HG02798 (cell line): ENCODE measurements around the gene PSPH.
A peak's percentile ranks its signal among the peaks of the same experiment; 100 is the strongest.
"Not testable (repeated sequence)": the region's sequence is repeated elsewhere in the genome, so short reads cannot be mapped to it uniquely, and the experiment has no call there.

ENCODE experiments used
- ATAC-seq: cut with Tn5 transposase; IDR thresholded peaks from one replicate; pipeline ENCODE4 v1.9.1; 2021; ENCODE audit warnings: mild to moderate bottlenecking; ENCODE audit not compliant: unreplicated experiment, poor library complexity

Gene PSPH

DNA sequence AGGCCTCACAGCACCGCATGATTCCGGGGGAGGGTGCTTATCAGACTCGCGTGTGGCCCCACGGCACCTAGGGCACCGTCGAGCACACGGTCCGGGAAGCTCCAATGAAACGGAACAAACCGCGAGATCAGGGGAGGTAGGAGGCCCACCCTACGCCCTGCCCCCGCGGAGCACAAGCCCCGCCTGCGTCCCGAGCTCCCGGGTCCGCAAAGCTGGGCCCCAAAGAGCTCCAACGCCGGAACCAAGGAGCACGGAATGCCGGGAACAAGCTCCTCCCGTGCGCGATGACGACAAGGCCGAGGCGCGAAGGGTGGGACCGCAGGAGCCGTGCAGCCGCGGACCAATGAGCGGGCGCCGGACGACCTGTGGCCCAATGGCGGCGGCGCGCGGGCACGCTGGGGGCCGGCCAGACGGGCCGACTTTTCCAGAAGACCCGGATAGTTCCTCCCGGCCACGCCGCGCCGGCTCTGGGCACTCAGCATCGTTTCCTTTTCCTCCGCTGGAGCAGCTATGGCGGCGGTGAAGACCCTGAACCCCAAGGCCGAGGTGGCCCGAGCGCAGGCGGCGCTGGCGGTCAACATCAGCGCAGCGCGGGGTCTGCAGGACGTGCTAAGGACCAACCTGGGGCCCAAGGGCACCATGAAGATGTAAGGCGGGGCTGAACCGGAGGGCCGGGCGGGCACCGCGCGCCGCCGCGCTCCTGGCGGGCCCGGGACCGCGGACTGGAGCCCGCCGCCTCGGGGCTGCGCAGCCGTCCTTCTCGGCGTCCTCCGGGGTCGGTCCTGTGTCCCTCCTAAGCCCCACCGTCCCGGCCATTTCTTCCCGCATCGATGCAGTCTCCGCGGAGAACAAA is at the start of gene PSPH, which contains the start of gene CCT6A:
Gene PSPH, minus strand, starts transcription at position 106 of the 853 bp plus-strand sequence. CDS start 30,232 bp downstream, outside the sequence.
Gene CCT6A, plus strand, starts transcription at position 427 of the 853 bp plus-strand sequence. Its CDS starts 84 bp downstream, at position 511.
- ATAC-seq = peak; percentile 98

DNA sequence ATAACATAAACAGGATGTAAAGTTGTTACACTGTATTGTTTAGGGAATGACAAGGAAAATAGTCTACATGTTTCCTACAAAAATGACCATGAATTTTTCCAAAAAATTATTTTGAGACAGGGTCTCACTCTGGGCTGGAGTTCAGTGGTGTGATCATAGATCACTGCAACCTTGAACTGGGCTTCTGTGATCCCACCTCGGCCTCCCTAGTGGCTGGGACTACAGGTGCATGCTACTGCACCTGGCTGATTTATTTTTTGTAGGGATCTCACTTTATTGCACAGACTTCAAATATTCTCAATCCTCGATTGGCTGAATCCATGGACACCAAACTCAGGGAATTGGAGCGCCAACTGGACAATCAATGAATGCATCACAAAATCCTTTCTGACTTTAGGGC is 48.4 kb upstream of the PSPH start:
- no peak for ATAC-seq

DNA sequence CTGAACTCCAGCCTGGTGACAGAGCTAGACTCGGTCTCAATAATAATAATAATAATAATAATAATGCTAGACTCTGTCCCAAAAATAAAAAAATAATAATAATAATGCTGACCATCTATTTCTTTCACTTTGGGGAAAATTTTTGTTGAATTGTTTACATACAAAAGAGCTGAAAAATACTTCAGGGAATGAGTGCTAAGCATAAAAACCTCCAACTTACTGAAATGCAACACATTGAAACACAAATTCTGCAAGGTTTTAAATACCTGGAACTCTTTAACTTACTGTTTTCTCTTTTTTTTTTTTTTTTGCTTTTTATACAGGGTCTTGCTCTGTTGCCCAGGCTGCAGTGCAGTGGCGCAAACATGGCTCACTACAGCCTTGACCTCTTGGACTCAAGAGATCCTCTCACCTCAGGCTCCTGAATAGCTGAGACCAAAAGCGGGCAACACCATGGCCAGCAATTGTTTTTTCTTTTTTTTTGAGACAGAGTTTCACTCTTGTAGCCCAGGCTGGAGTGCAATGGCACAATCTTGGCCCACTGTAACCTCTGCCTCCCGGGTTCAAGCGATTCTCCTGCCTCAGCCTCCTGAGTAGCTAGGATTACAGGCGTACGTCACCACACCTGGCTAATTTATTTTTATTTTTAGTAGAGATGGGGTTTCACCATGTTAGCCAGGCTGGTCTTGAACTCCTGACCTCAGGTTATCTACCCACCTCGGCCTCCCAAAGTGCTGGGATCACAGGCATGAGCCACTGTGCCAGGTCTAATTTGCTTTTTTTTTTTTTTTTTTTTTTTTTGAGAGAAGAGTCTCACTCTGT is 47.2 kb upstream of the PSPH start:
- ATAC-seq = not testable (repeated sequence)

GRCh38 chr7:56097700-56098099 is 46.5 kb upstream of the PSPH start:
- no peak for ATAC-seq

GRCh38 chr7:56092789-56093531 is 41.7 kb upstream of the PSPH start, which contains the start of gene PHKG1:
Gene PHKG1 (minus strand): TSS chr7:56092952. CDS start chr7:56088941, 4,011 bp downstream.
- no peak for ATAC-seq

- ATAC-seq = not testable (repeated sequence)
Measured at GRCh38 chr7:56092388-56092787, 41.1 kb upstream of the PSPH start.

DNA sequence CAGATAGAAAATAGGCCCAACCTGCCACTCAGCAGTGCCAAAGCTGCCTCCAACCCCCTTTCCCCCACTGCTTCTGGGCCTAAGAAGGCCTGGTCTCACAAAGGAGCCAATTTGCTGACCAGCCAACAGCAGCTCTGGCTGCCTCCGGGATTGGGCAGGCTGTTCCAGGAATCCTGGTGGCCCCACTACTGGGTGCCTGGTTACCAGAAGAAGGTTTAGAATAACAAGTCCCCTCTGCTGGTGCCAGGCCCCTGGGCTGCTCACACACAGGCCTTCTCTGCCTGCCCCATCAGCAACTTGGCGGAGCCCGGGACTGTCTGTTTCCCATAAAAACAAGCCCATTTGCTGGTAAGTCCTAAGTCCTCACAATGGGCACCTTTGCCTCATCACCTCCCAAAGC is 40.3 kb upstream of the PSPH start:
- ATAC-seq = no peak

DNA sequence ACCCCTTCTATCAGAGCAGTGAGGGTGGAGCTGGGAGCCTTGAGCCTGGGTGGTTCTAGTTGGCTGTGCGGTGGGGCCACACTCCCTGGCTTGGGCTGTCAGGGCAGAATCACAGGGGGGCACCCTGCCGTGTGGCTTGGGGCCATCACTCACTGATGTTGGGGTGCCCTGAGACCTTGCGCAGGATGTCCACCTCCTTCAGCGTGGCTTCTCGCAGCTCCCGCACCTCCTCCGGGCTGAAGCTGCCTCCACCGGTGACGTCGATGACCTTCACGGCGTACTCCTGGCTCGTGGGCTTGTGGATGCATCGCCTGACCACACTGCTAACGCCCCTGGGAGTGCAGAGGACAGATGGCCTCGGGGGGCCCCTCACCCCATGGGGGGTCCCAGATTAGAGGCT is 36.2 kb upstream of the PSPH start:
- no peak for ATAC-seq

GRCh38 chr7:56086761-56087160 is 35.5 kb upstream of the PSPH start:
- ATAC-seq = no peak

DNA sequence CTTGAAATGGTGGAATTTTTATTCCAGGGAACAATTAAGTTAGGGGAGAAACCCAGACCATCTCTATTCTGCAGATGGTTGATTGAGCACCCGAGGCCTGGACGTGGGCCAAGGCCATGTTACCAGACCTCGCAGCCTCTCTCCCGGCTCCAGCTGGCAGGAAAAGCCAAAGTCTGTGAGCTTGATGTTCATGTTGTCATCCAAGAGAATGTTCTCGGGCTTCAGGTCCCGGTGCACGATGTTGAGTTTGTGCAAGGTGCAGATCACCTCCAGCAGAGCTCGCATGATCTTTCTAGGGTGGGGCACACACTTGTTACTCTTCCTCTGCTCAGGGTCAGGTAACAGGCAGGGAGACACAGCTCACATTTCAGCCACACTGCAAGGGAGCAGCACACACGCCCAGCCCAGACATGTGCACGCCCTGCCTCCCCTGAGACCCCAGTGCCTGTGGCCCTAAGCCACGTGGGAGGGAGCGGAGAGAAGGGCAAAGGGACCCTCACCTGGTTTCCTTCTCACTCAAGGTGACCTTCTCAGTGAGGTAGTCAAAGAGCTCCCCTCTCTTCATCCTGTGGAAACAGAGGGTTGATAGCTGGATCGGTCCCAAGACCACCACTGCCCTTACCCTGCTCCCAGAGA is 32.0 kb upstream of the PSPH start:
- ATAC-seq = no peak

DNA sequence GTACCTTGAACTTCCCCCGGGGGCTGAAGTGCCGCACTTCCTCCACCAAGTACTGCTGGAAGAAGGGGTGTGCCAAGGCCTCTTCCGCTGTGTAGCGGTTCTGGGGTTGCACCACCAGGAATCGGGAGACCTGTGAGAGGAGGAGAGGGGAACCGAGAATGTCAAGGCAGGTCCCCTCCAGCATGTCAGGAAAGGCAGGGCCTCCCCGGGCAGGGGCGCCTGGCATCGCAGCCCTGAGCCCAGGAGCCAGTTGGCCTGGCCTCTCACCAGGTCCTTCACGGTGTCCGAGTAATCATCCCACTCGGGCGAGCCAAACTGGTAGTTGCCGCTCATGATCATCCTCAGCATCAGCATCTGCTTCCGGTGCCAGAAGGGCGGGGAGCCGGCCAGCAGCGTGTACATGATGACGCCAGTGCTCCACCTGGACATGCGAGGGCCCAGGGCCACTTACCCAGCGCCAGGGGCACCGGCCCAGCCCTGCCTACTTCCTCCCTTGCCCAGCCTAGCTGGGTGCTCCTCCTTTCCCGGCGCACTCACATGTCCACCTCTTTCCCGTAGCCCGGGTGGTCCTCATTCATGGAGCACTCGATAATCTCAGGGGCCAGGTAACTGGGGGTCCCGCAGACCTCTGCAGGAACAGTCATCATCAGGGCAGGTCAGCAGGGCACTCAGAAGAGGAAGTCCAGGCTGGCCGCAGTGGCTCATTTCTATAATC is 30.5 kb upstream of the PSPH start:
- ATAC-seq = no peak

DNA sequence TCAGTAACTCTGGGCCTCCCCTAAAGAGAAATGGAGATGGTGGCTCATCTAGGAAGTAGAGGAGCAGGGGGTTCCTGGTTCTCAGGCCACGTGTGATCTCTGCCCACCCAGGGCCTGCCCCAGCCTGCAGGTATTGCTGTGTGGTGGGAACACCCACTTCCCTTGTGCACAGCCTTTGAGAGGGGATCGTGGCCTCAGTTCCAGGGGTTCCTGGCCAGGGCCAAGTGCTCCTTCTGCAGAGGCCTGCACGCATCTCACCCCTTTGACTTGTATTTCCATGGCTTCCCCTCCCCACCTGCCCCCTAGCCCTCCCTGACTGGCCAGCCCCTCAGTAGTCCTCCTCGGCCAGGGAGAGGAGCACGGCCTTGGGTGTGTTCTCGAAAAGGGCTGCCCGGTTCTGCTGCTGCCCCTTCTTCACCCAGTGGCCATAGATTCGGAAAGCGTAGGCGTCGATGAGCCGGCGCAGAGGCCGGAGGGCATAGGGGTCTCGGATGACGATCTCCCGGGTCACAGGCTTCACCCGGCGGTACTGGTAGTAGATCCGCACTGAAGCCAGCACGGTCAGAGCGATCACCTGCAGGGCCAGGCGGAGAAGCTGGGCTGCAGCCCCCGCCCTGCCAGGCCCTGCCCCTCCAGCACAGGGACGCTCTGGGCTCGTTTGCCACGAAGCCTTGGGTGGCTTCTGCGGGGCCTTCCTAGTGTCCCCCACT is 29.6 kb upstream of the PSPH start:
- not testable (repeated sequence) for ATAC-seq

GRCh38 chr7:56079450-56080185 is 28.4 kb upstream of the PSPH start:
- ATAC-seq = no peak

DNA sequence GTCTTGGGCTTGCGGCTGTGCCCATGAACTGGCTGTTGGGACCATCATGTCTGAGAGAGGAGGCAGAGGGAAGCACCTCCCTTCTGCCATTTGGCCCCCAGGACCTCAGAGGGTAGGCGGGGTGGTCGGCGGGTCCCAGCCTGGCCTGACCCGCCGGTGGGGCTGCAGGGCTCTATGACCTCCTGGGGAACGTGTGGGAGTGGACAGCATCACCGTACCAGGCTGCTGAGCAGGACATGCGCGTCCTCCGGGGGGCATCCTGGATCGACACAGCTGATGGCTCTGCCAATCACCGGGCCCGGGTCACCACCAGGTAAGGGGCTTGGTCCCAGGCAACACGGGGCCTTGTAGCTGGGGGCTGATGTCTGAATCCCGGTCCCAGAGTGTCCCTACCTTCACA is 27.0 kb upstream of the PSPH start:
- ATAC-seq = no peak

DNA sequence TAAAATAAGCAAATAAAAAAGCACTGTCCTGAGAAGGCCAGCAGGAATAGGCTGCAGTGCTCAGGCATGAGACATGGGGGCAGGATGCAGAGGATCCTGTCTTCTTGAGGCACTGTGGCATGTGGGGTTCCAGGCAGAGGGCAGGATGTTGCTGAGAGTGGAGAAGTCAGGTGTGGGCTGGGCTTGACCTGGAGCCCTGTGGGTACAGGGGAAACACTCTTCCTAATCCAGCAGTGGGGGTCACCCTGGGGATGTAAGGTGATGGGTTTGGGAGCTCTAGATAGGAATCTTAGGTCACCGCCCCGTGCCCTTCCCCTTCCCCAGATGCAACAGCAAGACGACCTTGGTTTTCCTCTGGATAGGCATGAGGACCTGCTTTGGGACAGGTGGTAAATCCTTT is 26.4 kb upstream of the PSPH start:
- no peak for ATAC-seq

DNA sequence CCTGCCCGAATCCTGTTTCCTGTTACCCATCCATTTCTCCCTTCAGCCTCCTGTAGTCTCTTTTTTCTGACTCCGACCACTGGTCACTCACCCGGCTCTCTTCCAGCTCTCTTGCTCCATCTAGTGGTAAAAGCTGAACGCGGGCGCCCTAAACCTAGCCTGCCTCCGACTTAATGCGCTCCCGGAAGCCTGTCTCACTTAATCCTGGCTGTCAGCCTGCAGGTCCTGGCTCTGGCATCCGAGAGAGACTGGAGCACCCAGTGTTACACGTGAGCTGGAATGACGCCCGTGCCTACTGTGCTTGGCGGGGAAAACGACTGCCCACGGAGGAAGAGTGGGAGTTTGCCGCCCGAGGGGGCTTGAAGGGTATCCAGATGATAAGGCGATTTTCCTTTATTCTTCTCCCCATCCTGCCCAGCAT is 23.1 kb upstream of the PSPH start:
- ATAC-seq = peak; percentile 94

- ATAC-seq = not testable (repeated sequence)
Measured at GRCh38 chr7:56066376-56066775, 15.1 kb upstream of the PSPH start.
